Sigmoid colon (tissue), 4 donors: Measurements from ENCODE around the gene OPA3.

ENCODE experiments used
- CTCF ChIP-seq, 4 experiments: fragments of 450-650 bp in 3 of 4; fragments of 200-600 bp in 1 of 4; IDR thresholded peaks; one replicate each; pipeline ENCODE4 v1.5.1; 2016 to 2019; ENCODE audit warnings: antibody characterized with exemption in 4 of 4, mild to moderate bottlenecking in 3 of 4, moderate library complexity in 2 of 4
- EP300 ChIP-seq, 4 donors: sonication (generic); formaldehyde crosslinking; IDR thresholded peaks; one replicate each; pipeline ENCODE4 v1.6.1; 2017; ENCODE audit warnings: antibody characterized with exemption in 4 of 4
- POLR2A ChIP-seq, 2 donors: fragments of 450-650 bp; IDR thresholded peaks; one replicate each; pipeline ENCODE4 v1.6.1; 2016; ENCODE audit warnings: antibody characterized with exemption in 2 of 2, mild to moderate bottlenecking in 2 of 2, moderate library complexity in 2 of 2
- POLR2AphosphoS5 ChIP-seq, 4 donors: sonication (generic); formaldehyde crosslinking; IDR thresholded peaks; one replicate each; pipeline ENCODE4 v1.6.1; 2017; ENCODE audit warnings: antibody characterized with exemption in 4 of 4

DNA sequence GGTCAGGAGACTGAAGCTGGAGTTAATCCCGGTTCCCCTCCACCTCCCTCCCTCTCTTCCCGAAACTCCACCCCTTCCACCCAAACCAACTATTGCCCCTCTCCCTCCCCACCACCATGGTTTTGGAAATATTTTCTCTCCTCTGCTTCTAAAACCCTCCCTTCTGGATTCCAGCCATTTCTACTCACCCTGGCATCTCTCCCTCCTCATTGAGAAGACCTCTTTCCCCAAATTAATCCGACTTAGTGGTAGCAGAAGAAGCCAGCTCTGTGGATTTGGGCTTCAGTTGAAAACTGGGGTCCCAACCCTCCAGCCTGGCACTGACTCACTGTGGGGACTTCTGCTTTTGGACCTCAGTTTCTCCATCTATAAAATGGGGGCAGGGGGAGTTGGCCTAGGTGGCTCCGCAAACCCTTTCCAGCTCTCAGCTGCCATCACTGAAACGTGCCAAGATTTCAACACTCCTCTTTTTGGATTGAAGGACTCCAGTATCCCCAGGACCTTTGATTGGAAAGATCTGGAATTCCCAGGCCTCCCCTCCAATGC lies 15.8 kb upstream of the OPA3 start:
- no peak for TF ChIP-seq CTCF (IDR thresholded peaks at IDR 0.05)
- no peak for TF ChIP-seq POLR2AphosphoS5 (IDR thresholded peaks at IDR 0.05)
- TF ChIP-seq EP300 (IDR thresholded peaks at IDR 0.05): no peak
- TF ChIP-seq POLR2A (IDR thresholded peaks at IDR 0.05): no peak
